GM21825 (cell line): ENCODE data around the gene SPINT4.
"Not testable (repeated sequence)": the region's sequence is repeated elsewhere in the genome, so short reads cannot be mapped to it uniquely, and the experiment has no call there.

Experiments used
- ATAC-seq: cut with Tn5 transposase; IDR thresholded peaks from one replicate; pipeline ENCODE4 v1.9.1; 2021; ENCODE audit warnings: mild to moderate bottlenecking, moderate library complexity; ENCODE audit not compliant: unreplicated experiment

Gene SPINT4

GRCh38 chr20:45764618-45765282, 42.6 kb downstream of the SPINT4 start:
- not testable (repeated sequence) for ATAC-seq

- no peak for ATAC-seq
Measured at GRCh38 chr20:45765307-45765875, 43.2 kb downstream of the SPINT4 start.

GRCh38 chr20:45765980-45766379, 43.8 kb downstream of the SPINT4 start:
- no peak for ATAC-seq

- no peak for ATAC-seq
Measured at GRCh38 chr20:45768479-45768878, 46.3 kb downstream of the SPINT4 start.

- no peak for ATAC-seq
Measured at GRCh38 chr20:45771182-45771759, 49.1 kb downstream of the SPINT4 start.

- no peak for ATAC-seq
Measured at GRCh38 chr20:45772693-45773092, 50.5 kb downstream of the SPINT4 start.

GRCh38 chr20:45774945-45775344, 52.8 kb downstream of the SPINT4 start:
- no peak for ATAC-seq

GRCh38 chr20:45775411-45775810, 53.3 kb downstream of the SPINT4 start:
- no peak for ATAC-seq
